Hepatocyte (in vitro differentiated cells): ENCODE data around the gene WDR74. TPM values are rescaled to one million over a fixed set of nuclear protein-coding genes. Genes with fewer than 3 reads are reported as not detected.

ENCODE experiments used
- DNase-seq: peaks from one replicate; pipeline ENCODE4 v3.0.0-alpha.2; 2016; ENCODE audit warnings: low spot score
- H2AFZ ChIP-seq: fragments of 200-600 bp; sonication (generic); 2 replicates; pipeline ENCODE4 v1.6.0; 2016; ENCODE audit warnings: antibody characterized with exemption, mild to moderate bottlenecking
- H3K27ac ChIP-seq: fragments of 200-600 bp; sonication (generic); 2 replicates; pipeline ENCODE4 v1.5.1; 2016; ENCODE audit warnings: mild to moderate bottlenecking
- H3K27me3 ChIP-seq: fragments of 200-600 bp; sonication (generic); 2 replicates; pipeline ENCODE4 v1.6.1; 2016
- H3K36me3 ChIP-seq: fragments of 200-600 bp; sonication (generic); replicated peaks from 2 replicates; pipeline ENCODE4 v1.5.1; 2016; ENCODE audit warnings: low read depth; ENCODE audit not compliant: insufficient read depth
- H3K4me1 ChIP-seq: fragments of 200-600 bp; sonication (generic); 2 replicates; pipeline ENCODE4 v1.5.1; 2016; ENCODE audit warnings: mild to moderate bottlenecking, moderate library complexity; ENCODE audit not compliant: insufficient read depth
- H3K4me2 ChIP-seq: fragments of 200-600 bp; sonication (generic); 2 replicates; pipeline ENCODE4 v1.6.0; 2016
- H3K4me3 ChIP-seq: fragments of 200-600 bp; sonication (generic); 2 replicates; pipeline ENCODE4 v1.5.1; 2016; ENCODE audit warnings: mild to moderate bottlenecking
- H3K79me2 ChIP-seq: fragments of 200-600 bp; sonication (generic); 2 replicates; pipeline ENCODE4 v1.6.0; 2017; ENCODE audit warnings: mild to moderate bottlenecking
- H3K9me2 ChIP-seq: fragments of 200-600 bp; sonication (generic); replicated peaks from 2 replicates; pipeline ENCODE4 v1.6.0; 2017; ENCODE audit warnings: mild to moderate bottlenecking; ENCODE audit not compliant: insufficient read depth
- H3K9me3 ChIP-seq: fragments of 200-600 bp; sonication (generic); 2 replicates; pipeline ENCODE4 v1.5.1; 2016; ENCODE audit warnings: low read depth, mild to moderate bottlenecking
- H4K20me1 ChIP-seq: fragments of 200-600 bp; sonication (generic); 2 replicates; pipeline ENCODE4 v1.6.0; 2016; ENCODE audit warnings: mild to moderate bottlenecking; ENCODE audit not compliant: insufficient read depth, poor library complexity, severe bottlenecking
- CTCF ChIP-seq: fragments of 200-600 bp; sonication (generic); IDR thresholded peaks from 2 replicates; pipeline ENCODE4 v1.5.1; 2016; ENCODE audit warnings: antibody characterized with exemption, mild to moderate bottlenecking; ENCODE audit not compliant: poor library complexity
- EZH2 ChIP-seq: fragments of 200-600 bp; sonication (generic); IDR thresholded peaks from 2 replicates; pipeline ENCODE4 v1.6.1; 2016; ENCODE audit warnings: antibody characterized with exemption, mild to moderate bottlenecking, borderline replicate concordance
- EZH2phosphoT487 ChIP-seq: fragments of 200-600 bp; sonication (generic); IDR thresholded peaks from one replicate; pipeline ENCODE4 v1.6.1; 2018; ENCODE audit warnings: antibody characterized with exemption, mild to moderate bottlenecking, low read depth, moderate library complexity; ENCODE audit not compliant: unreplicated experiment, severe bottlenecking
- WGBS: methylation state at CpG from one replicate; pipeline ENCODE4 v1.1.6; 2016; ENCODE audit warnings: low lambda C conversion rate; ENCODE audit errors: missing lambda C conversion rate; 5-methylcytosine and 5-hydroxymethylcytosine counted together
- polyA plus RNA-seq: library from polyadenylated mRNA; unstranded; fragments of >200 nt; fragmentation: Nextera tagmentation; extraction: Ambion mirVana; gene quantifications from 2 replicates; pipeline ENCODE4 v1.2.1, GENCODE V29; 2016
- total RNA-seq: library from RNA; depleted of rRNA; stranded (reverse); fragments of >200 nt; gene quantifications from 2 replicates; pipeline ENCODE4 v1.2.3, GENCODE V29; 2014

The WDR74 gene
- total and polyA plus RNA-seq, 2 experiments from 2014 or later: 30.9 to 34.1 TPM

DNA sequence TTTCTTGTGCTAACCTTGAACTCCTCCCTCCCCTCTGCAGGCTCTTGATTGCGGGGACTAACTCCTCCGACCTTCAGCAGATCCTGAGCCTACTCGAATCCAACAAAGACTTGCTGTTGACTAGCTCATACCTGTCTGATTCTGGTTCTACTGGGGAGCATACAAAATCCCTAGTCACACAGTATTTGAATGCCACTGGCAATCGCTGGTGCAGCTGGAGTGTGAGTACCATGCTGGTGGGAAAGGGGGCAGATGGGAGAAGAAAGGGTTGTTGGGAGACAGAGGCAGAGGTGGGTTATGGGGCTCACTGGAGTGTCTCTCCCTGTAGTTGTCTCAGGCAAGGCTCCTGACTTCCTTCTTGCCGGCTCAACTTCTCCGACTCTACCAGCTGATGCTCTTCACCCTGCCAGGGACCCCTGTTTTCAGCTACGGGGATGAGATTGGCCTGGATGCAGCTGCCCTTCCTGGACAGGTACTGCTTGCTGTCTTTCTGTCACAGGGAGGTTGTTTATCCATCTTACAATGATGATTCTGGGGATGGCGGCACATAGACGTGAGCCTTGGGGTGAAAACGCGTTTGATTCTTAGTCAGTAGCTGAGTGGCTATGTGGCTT, 45.9 kb upstream of the WDR74 start:
- H3K27ac ChIP-seq: peak overlapping the region; percentile 28
- 87% methylated on average over 11 of the region's 11 CpGs for WGBS

DNA sequence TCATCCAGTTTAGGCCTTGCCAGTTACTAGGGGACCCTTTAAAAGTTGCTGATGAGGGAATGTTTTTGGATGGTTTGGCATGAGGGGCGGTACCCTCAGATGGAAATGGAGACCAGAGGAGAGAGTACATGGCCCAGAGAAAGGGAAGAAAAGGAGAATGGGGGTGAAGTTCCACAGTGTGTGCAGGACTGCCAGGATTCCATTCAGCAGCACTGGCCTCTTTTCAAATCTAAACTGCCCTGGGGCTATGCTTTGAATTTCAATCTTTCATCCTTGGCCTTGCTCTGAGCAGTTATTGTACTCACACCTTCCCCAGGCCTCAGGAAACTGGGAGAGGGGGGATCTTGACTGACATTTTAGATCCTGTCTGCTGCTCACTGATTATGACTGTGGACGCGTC, 44.3 kb upstream of the WDR74 start:
- Histone ChIP-seq H3K36me3 (no peaks in the 10 kb centered on the region), H3K27ac (peak overlapping the region; percentile 100), H2AFZ (no peak overlapping the region), H4K20me1 (peaks cover 56% of the 10 kb centered on the region), H3K4me1 (peaks cover 55% of the 10 kb centered on the region), H3K9me2 (no peaks in the 10 kb centered on the region), H3K9me3 (no peaks in the 10 kb centered on the region), H3K79me2 (peaks cover 73% of the 10 kb centered on the region), H3K4me2 (peak overlapping the region; percentile 85), H3K27me3 (no peaks in the 10 kb centered on the region), H3K4me3 (peak overlapping the region; percentile 82)
- DNase-seq: no peak
- TF ChIP-seq EZH2 (no peak), EZH2phosphoT487 (no peak), CTCF (no peak)
- 60% methylated on average over 3 of the region's 3 CpGs for whole genome bisulfite sequencing

More for the DNA sequence above, 45.9 kb upstream of the WDR74 start:
- TF ChIP-seq CTCF (no peak), EZH2phosphoT487 (no peak), EZH2 (no peak)
- Histone ChIP-seq H3K79me2 (peaks cover 58% of the 10 kb centered on the region), H4K20me1 (peaks cover 62% of the 10 kb centered on the region), H3K4me1 (peaks cover 54% of the 10 kb centered on the region), H3K36me3 (no peaks in the 10 kb centered on the region), H3K27me3 (no peaks in the 10 kb centered on the region), H3K4me2 (peak overlapping the region; percentile 85), H3K9me3 (no peaks in the 10 kb centered on the region), H3K4me3 (no peak overlapping the region), H2AFZ (no peak overlapping the region), H3K9me2 (no peaks in the 10 kb centered on the region)
- no peak for DNase-seq

DNA sequence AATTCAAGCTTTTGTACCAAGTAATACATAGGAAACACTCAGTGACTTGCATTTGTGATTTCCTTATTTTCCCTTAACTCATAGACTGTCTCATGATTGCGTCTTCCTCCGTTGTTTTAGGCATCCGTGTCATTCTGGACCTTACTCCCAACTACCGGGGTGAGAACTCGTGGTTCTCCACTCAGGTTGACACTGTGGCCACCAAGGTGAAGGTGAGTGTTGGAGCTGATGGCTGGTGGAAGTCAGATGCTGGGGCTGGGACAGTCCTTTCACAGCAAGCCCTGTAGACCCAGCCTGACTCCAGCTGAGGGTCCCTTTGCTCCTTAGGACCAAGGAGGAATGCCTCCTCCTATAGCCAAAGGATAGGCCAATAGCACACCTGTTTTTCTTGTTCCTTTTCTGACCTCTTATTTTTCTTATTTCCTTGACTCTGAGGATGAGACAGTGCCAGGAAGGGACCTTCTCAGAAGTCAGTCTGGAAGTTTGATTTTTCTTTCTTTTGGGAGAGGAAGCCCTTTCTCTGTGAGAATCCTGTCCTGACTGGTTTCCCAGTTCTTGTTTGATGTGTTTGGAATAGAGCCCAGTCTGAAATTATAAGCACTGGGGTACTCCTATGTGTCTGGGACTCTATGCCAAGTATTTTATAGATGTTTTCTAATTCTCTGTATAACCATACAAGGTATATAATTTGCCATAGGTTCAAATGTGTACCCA, 43.6 kb upstream of the WDR74 start:
- no peaks in the 10 kb centered on the region for H3K27me3 ChIP-seq
- no peaks in the 10 kb centered on the region for H3K9me3 ChIP-seq
- WGBS: 54% methylated on average over 5 of the region's 5 CpGs
- TF ChIP-seq EZH2 (no peak), CTCF (no peak), EZH2phosphoT487 (no peak)
- H3K27ac ChIP-seq: peak overlapping the region; percentile 100
- peak overlapping the region; percentile 82 for H3K4me3 ChIP-seq
- peaks cover 52% of the 10 kb centered on the region for H4K20me1 ChIP-seq
- peak overlapping the region; percentile 85 for H3K4me2 ChIP-seq
- peaks cover 48% of the 10 kb centered on the region for H3K4me1 ChIP-seq
- no peak for DNase-seq
- no peak overlapping the region for H2AFZ ChIP-seq
- H3K36me3 ChIP-seq: no peaks in the 10 kb centered on the region
- no peaks in the 10 kb centered on the region for H3K9me2 ChIP-seq
- H3K79me2 ChIP-seq: peaks cover 78% of the 10 kb centered on the region
